Fibroblast of mammary gland (primary cell): Measurements from ENCODE around the gene G0S2.

ENCODE experiments used
- DNase-seq: peaks from one replicate; pipeline ENCODE4 v3.0.0-alpha.2; 2010; ENCODE audit warnings: low read depth
- H3K4me3 ChIP-seq: 2 replicates; pipeline ENCODE4 v1.5.1; 2011; ENCODE audit warnings: low read depth, mild to moderate bottlenecking, low read length, moderate library complexity; ENCODE audit not compliant: control insufficient read depth
- TF ChIP-seq, protein P1 (sequence below): conservative IDR thresholded peaks from 2 replicates; pipeline ENCODE4 v1.5.1; 2011; ENCODE audit warnings: low read depth, low read length, inconsistent platforms; ENCODE audit not compliant: control insufficient read depth, insufficient read depth

Gene G0S2

GRCh38 chr1:209629621-209630382 is 45.4 kb upstream of the G0S2 start:
- DNase-seq, result no peak
- H3K4me3 ChIP-seq, result no peak overlapping the region
- TF ChIP-seq, protein P1, sequence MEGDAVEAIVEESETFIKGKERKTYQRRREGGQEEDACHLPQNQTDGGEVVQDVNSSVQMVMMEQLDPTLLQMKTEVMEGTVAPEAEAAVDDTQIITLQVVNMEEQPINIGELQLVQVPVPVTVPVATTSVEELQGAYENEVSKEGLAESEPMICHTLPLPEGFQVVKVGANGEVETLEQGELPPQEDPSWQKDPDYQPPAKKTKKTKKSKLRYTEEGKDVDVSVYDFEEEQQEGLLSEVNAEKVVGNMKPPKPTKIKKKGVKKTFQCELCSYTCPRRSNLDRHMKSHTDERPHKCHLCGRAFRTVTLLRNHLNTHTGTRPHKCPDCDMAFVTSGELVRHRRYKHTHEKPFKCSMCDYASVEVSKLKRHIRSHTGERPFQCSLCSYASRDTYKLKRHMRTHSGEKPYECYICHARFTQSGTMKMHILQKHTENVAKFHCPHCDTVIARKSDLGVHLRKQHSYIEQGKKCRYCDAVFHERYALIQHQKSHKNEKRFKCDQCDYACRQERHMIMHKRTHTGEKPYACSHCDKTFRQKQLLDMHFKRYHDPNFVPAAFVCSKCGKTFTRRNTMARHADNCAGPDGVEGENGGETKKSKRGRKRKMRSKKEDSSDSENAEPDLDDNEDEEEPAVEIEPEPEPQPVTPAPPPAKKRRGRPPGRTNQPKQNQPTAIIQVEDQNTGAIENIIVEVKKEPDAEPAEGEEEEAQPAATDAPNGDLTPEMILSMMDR, result no peak

DNA sequence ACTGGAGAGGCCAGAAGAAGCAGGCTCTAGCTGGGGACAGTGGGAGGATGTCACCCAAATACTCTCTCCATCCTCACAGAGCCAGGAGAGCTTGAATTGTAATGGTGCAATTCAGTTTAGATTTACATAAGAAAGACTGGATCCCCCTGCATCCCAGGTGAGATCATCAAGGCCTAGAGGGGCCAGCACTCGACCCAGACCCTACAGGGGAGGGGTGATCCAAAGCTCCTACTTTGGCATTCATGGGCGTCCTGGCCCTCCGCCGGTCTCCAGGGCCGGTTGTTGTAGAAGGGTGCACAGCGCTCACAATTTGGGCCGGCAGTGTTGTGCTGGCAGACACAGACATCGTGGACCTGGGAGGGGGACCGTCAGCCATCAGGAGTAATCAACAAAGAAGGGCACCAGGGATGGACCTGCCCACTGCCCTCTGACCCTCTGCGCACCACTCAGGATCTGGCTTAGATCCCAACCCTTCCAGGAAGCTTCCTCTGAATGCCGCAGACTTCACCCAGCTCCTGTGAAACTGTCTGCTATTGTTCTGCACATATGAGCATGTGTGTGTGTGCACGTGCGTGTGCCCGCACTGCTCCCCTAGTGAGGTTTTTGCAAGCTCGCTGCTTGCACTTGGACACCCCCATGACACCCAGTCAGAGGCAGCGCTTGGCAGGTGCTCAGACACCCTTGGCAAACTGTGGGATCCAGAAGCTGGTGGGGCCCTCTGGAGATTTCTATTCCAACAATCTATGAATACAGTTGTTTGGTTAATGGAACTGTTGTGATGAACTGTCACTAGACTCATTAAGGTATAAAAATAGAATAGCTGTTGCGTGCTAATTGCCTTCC is 44.6 kb upstream of the G0S2 start:
- DNase-seq, result no peak
- TF ChIP-seq, protein P1, result no peak
- no peak overlapping the region for H3K4me3 ChIP-seq

DNA sequence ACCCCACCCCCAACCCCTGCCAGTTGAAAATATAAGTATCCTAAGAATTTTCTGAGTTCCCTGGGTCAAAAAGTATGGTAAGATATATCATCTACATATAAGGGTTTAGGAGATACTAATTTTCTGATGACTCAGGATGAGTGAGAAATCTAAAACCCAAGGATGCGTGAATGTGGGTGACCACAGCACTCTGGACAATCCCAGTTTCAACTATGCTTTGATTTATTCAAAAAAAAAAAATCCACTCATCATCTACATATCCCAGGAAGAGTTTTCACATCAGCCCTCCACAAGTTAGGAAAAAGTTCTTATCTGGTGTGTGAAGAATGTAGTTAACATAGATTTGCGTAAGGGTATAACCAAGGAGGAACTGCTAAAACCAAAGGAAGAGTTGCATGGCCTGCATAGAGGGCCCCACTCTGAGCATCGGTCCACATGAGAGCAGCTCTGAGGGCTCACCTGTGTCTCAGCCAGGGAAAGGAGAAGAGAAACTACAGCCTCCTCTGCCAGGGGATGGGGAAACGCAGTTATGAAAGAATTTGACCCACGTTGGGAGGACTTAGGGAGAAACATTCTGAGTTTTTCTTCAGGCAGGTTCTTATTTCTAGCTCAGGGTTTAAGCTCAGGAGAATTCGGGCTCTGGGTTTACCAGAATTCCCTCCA is 41.7 kb upstream of the G0S2 start:
- TF ChIP-seq, protein P1, result no peak
- DNase-seq, result peak; percentile 52
- H3K4me3 ChIP-seq, result no peak overlapping the region

DNA sequence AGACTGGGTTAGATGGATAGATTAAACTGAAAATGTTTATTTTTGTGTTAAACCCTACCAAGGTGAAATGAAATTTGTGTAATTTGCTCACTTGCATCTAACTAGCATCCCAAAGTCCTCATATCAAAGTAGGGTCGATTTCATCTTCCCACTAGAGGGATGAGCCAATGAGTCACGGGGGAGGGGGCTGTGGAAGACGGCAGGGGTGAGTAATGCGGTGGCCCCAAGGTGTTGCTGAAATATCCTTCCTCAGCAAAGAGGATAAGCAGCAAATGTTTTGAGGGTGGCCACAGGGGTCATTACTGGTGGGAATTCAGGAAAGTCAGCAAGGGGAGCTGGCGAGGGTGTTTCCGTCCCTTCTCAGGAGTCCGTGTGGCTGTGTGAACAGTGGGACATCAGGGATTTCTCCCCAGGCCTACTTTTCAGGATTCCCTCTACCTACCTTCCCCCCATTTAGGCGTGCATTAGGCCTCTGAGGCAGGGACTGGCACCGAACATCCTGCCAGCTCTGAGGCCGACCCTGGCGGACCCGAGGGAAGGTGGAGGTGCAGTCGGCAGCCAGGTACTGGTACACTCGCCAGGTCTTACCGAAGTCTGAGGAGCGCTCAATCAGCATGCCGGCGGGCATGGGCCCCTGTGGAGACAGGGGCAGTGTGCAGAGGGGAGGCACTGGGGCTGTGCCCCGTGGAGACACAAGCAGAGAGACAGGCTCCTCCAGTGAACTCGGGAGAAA is 41.0 kb upstream of the G0S2 start:
- H3K4me3 ChIP-seq, result no peak overlapping the region
- DNase-seq, result no peak
- TF ChIP-seq, protein P1, result no peak

DNA sequence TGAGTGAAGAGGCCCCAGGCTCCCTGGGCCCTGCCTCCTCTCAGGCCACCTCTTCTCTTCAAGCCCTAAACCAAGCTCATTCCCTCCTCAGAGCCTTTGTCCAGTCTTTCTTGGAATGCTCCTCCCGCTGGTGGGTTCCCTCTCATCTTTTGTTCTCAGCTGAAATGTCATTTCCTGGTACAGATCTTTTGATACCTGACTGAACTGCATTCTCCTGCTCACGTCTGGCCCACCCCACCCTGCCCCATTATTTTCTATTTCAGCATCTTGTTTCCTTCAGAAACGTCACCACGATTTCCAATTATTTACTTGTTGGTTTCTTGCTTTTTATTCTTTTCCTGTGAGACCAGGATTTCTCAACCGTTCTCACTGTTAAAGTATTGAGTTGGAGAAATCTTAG is 39.4 kb upstream of the G0S2 start:
- DNase-seq, result no peak
- TF ChIP-seq, protein P1, result no peak
- H3K4me3 ChIP-seq, result no peak overlapping the region

- no peak overlapping the region for H3K4me3 ChIP-seq
- DNase-seq, result no peak
- TF ChIP-seq, protein P1, result no peak
Measured at GRCh38 chr1:209641832-209642172, 33.4 kb upstream of the G0S2 start.
